Panc1 (cell line): ENCODE data around the gene NKPD1. TPM values are rescaled to one million over a fixed set of nuclear protein-coding genes. Genes with fewer than 3 reads are reported as not detected.

ENCODE experiments used
- ATAC-seq: fragments of 200-7000 bp; cut with Tn5 transposase; 2 replicates; pipeline ENCODE4 v1.9.1; 2020; ENCODE audit warnings: mild to moderate bottlenecking, moderate library complexity
- BruUV-seq: library from RNA; stranded (reverse); fragments of 400-500 nt; replicated peaks from 2 replicates; lab custom pipeline; 2021; lab: Mats Ljungman, UMichigan
- CTCF ChIA-PET: fragments of 300-600 bp; sonication (Branson Sonifier 250); formaldehyde crosslinking; loops from one replicate; lab custom pipeline; 2022; ENCODE audit warnings: antibody characterized with exemption; lab: Charles Lee
- POLR2A ChIA-PET: fragments of 300-600 bp; sonication (Branson Sonifier 250); formaldehyde crosslinking; loops from one replicate; lab custom pipeline; 2022; ENCODE audit warnings: antibody characterized with exemption; lab: Charles Lee
- DNase-seq: peaks from one replicate; pipeline ENCODE4 v3.0.0-alpha.2; 2010; ENCODE audit warnings: low read depth, low spot score
- H3K27ac ChIP-seq: 2 replicates; pipeline ENCODE4 v1.5.1; 2011; ENCODE audit warnings: mild to moderate bottlenecking, low read length, inconsistent platforms
- H3K27me3 ChIP-seq: fragments of 200-500 bp; sonication (Bioruptor generic); 2 replicates; pipeline ENCODE4 v1.6.0; 2014; ENCODE audit warnings: low read length, inconsistent platforms; ENCODE audit not compliant: control insufficient read depth, insufficient read depth
- H3K36me3 ChIP-seq: fragments of 200-500 bp; sonication (Bioruptor generic); 2 replicates; pipeline ENCODE4 v1.5.1; 2014; ENCODE audit warnings: inconsistent platforms, mild to moderate bottlenecking, low read length, moderate library complexity; ENCODE audit not compliant: control insufficient read depth, insufficient read depth
- H3K4me1 ChIP-seq: 2 replicates; pipeline ENCODE4 v1.5.1; 2011; ENCODE audit warnings: inconsistent platforms, mild to moderate bottlenecking, low read length, moderate library complexity; ENCODE audit not compliant: control insufficient read depth, insufficient read depth
- H3K4me3 ChIP-seq, 2 experiments: 2 replicates each; pipeline ENCODE4 v1.5.1; 2011 to 2012; ENCODE audit warnings: low read depth in 2 of 2, low read length in 2 of 2, mild to moderate bottlenecking in 2 of 2, inconsistent platforms in 1 of 2, moderate library complexity in 1 of 2
- H3K9me3 ChIP-seq: fragments of 200-500 bp; sonication (Bioruptor generic); 2 replicates; pipeline ENCODE4 v1.5.1; 2014; ENCODE audit warnings: low read depth, mild to moderate bottlenecking, inconsistent platforms, low read length, moderate library complexity; ENCODE audit not compliant: control insufficient read depth, insufficient read depth
- CTCF ChIP-seq: fragments of 450-650 bp; IDR thresholded peaks from 2 replicates; pipeline ENCODE4 v1.5.1; 2017; ENCODE audit warnings: mild to moderate bottlenecking
- POLR2AphosphoS5 ChIP-seq: IDR thresholded peaks from 2 replicates; pipeline ENCODE4 v1.6.1; 2012; ENCODE audit warnings: mild to moderate bottlenecking, low read depth, low read length, moderate library complexity
- REST ChIP-seq, 2 experiments: IDR thresholded peaks; 2 replicates each; pipeline ENCODE4 v1.6.1; 2011 to 2012; ENCODE audit warnings: low read depth in 2 of 2, control low read depth in 1 of 2, low read length in 1 of 2, mild to moderate bottlenecking in 1 of 2, moderate library complexity in 1 of 2; ENCODE audit not compliant: insufficient read depth in 1 of 2
- SIN3A ChIP-seq: IDR thresholded peaks from 2 replicates; pipeline ENCODE4 v1.6.1; 2012; ENCODE audit warnings: low read depth, mild to moderate bottlenecking, low read length, moderate library complexity, borderline replicate concordance; ENCODE audit not compliant: insufficient read depth
- TCF7L2 ChIP-seq: IDR thresholded peaks from 2 replicates; pipeline ENCODE4 v1.6.1; 2011; ENCODE audit warnings: mild to moderate bottlenecking, low read depth, low read length, inconsistent platforms
- in situ Hi-C: cut with HindIII; loops from 2 replicates; pipeline ENCODE4 v1.10.0; 2016; ENCODE audit warnings: low sequenced_read_pairs, low pct_unique_long_range_greater_than_20kb
- intact Hi-C: fragments of 100-400 bp; cut with micrococcal nuclease; formaldehyde crosslinking; loops from one replicate; pipeline ENCODE4 v1.10.0; 2022; ENCODE audit not compliant: unreplicated experiment
- total RNA-seq: library from RNA; stranded (reverse); gene quantifications from one replicate; pipeline ENCODE4 v1.2.1, GENCODE V29; 2021; ENCODE audit not compliant: unreplicated experiment

NKPD1 gene
- total RNA-seq, 1 experiment from 2014 or later: 0.05 TPM

- ChIA-PET POLR2A (interaction anchor here (0.6 kb wide), 2 partner anchors 26 to 143 kb away, joined by 3 to 8 read pairs; no protein-coding TSS in a partner anchor), CTCF (interaction anchor here (0.8 kb wide), 1 partner anchor 61 kb away, joined by 3 read pairs; no protein-coding TSS in a partner anchor)
- DNase-seq: no peak
- no peaks in the 10 kb centered on the region for H3K9me3 ChIP-seq
- in situ Hi-C loops (no loop called here), intact Hi-C loops (no loop called here)
- no peaks in the 10 kb centered on the region for H3K4me1 ChIP-seq
- H3K36me3 ChIP-seq: no peaks in the 10 kb centered on the region
- no TSS peak for BruUV-seq
- peak; percentile 55 for ATAC-seq
- TF ChIP-seq TCF7L2 (no peak), CTCF (peak; percentile 73), SIN3A (no peak), POLR2AphosphoS5 (no peak), REST (IDR thresholded peaks at IDR 0.05; ENCODE audit: insufficient read depth in 1 of 2, low read depth in 2 of 2, low read length in 1 of 2) (no peak)
- no peaks in the 10 kb centered on the region for H3K27me3 ChIP-seq
- no peak overlapping the region for H3K27ac ChIP-seq
- no peak overlapping the region for H3K4me3 ChIP-seq
These were observed 26.8 kb upstream of the NKPD1 start for GRCh38 chr19:45187421-45188100.

- intact Hi-C loops (no loop called here), in situ Hi-C loops (no loop called here)
- no peaks in the 10 kb centered on the region for H3K9me3 ChIP-seq
- H3K4me1 ChIP-seq: no peaks in the 10 kb centered on the region
- BruUV-seq: no TSS peak
- no peaks in the 10 kb centered on the region for H3K27me3 ChIP-seq
- ChIA-PET CTCF (interaction anchor here (0.8 kb wide), 1 partner anchor 60 kb away, joined by 3 read pairs; no protein-coding TSS in a partner anchor), POLR2A (interaction anchor here (0.6 kb wide), 2 partner anchors 27 to 543 kb away, joined by 4 to 8 read pairs; partner anchors contain the start of gene PVR)
- DNase-seq (no peak), ATAC-seq (peak; percentile 72)
- no peak overlapping the region for H3K27ac ChIP-seq
- H3K4me3 ChIP-seq: no peak overlapping the region
- TF ChIP-seq POLR2AphosphoS5 (no peak), SIN3A (no peak), REST (IDR thresholded peaks at IDR 0.05; ENCODE audit: insufficient read depth in 1 of 2, low read depth in 2 of 2, low read length in 1 of 2) (no peak), CTCF (no peak), TCF7L2 (no peak)
- no peaks in the 10 kb centered on the region for H3K36me3 ChIP-seq
These were observed 25.9 kb upstream of the NKPD1 start for GRCh38 chr19:45186509-45187334.
